Neural cell (in vitro differentiated cells): ENCODE results near the gene NDEL1. TPM values are rescaled to one million over a fixed set of nuclear protein-coding genes. Genes with fewer than 3 reads are reported as not detected.

Source experiments
- H2AFZ ChIP-seq: fragments of 200-600, 300-800 bp; sonication (generic), shearing (Covaris generic); 2 replicates; pipeline ENCODE4 v1.6.0; 2014; ENCODE audit warnings: low read depth, mild to moderate bottlenecking, antibody characterized with exemption, low read length, moderate library complexity
- H3F3A ChIP-seq: fragments of 200-600 bp; shearing (Covaris generic); 2 replicates; pipeline ENCODE4 v1.6.1; 2016; ENCODE audit warnings: mild to moderate bottlenecking, moderate library complexity, mixed read lengths, antibody characterized with exemption, low read length; ENCODE audit not compliant: insufficient read depth, poor library complexity, severe bottlenecking
- H3K27ac ChIP-seq: fragments of 200-600, 300-800 bp; sonication (generic), shearing (Covaris generic); 2 replicates; pipeline ENCODE4 v1.5.1; 2014; ENCODE audit warnings: mild to moderate bottlenecking, low read length, moderate library complexity
- H3K27me3 ChIP-seq: fragments of 300-800, 200-600 bp; sonication (generic), shearing (Covaris generic); 2 replicates; pipeline ENCODE4 v1.6.0; 2014; ENCODE audit warnings: mild to moderate bottlenecking, low read depth, low read length, moderate library complexity; ENCODE audit not compliant: insufficient read depth
- H3K36me3 ChIP-seq: fragments of 300-800, 200-600 bp; sonication (generic), shearing (Covaris generic); 2 replicates; pipeline ENCODE4 v1.5.1; 2014; ENCODE audit warnings: mild to moderate bottlenecking, antibody characterized with exemption, low read length, moderate library complexity; ENCODE audit not compliant: insufficient read depth
- H3K4me2 ChIP-seq: fragments of 300-800, 200-600 bp; sonication (generic), shearing (Covaris generic); 2 replicates; pipeline ENCODE4 v1.6.0; 2014; ENCODE audit warnings: mild to moderate bottlenecking, low read length
- H3K4me3 ChIP-seq: fragments of 300-800, 200-600 bp; sonication (generic), shearing (Covaris generic); 2 replicates; pipeline ENCODE4 v1.5.1; 2014; ENCODE audit warnings: mild to moderate bottlenecking, low read length, moderate library complexity
- H3K79me2 ChIP-seq: fragments of 200-600 bp; shearing (Covaris generic); replicated peaks from 2 replicates; pipeline ENCODE4 v1.6.0; 2014; ENCODE audit warnings: mild to moderate bottlenecking, low read length, moderate library complexity; ENCODE audit not compliant: insufficient read depth
- H3K9ac ChIP-seq: fragments of 300-800, 200-600 bp; sonication (generic), shearing (Covaris generic); 2 replicates; pipeline ENCODE4 v1.6.1; 2016; ENCODE audit warnings: mild to moderate bottlenecking, low read length, mixed read lengths
- H3K9me2 ChIP-seq: fragments of 200-600 bp; shearing (Covaris generic); 2 replicates; pipeline ENCODE4 v1.6.1; 2016; ENCODE audit warnings: mild to moderate bottlenecking, low read length, mixed read lengths; ENCODE audit not compliant: insufficient read depth
- H3K9me3 ChIP-seq: fragments of 200-600, 300-800 bp; sonication (generic), shearing (Covaris generic); 2 replicates; pipeline ENCODE4 v1.6.1; 2016; ENCODE audit warnings: mild to moderate bottlenecking, mixed run types, low read length, moderate library complexity, mixed read lengths
- H4K20me1 ChIP-seq: fragments of 200-600 bp; shearing (Covaris generic); 2 replicates; pipeline ENCODE4 v1.6.1; 2016; ENCODE audit warnings: mild to moderate bottlenecking, mixed run types; ENCODE audit not compliant: insufficient read depth
- EP300 ChIP-seq: fragments of 450-650 bp; conservative IDR thresholded peaks from 2 replicates; pipeline ENCODE4 v1.6.1; 2014; ENCODE audit warnings: antibody characterized with exemption, mild to moderate bottlenecking, moderate library complexity; ENCODE audit not compliant: poor library complexity, severe bottlenecking
- EZH2 ChIP-seq: fragments of 200-600, 300-800 bp; shearing (Covaris generic), sonication (generic); IDR thresholded peaks from 2 replicates; pipeline ENCODE4 v1.6.1; 2014; ENCODE audit warnings: antibody characterized with exemption, low read length, borderline replicate concordance, mild to moderate bottlenecking; ENCODE audit not compliant: insufficient read depth, poor library complexity, severe bottlenecking
- MXI1 ChIP-seq: fragments of 450-650 bp; conservative IDR thresholded peaks from 2 replicates; pipeline ENCODE4 v1.6.1; 2014; ENCODE audit warnings: antibody characterized with exemption, mild to moderate bottlenecking; ENCODE audit not compliant: poor library complexity, severe bottlenecking
- POLR2AphosphoS5 ChIP-seq: IDR thresholded peaks from 2 replicates; pipeline ENCODE4 v1.6.1; 2012
- RAD21 ChIP-seq: fragments of 450-650 bp; conservative IDR thresholded peaks from 2 replicates; pipeline ENCODE4 v1.6.1; 2014; ENCODE audit warnings: antibody characterized with exemption, mild to moderate bottlenecking, moderate library complexity
- SMC3 ChIP-seq: fragments of 450-650 bp; conservative IDR thresholded peaks from 2 replicates; pipeline ENCODE4 v1.6.1; 2014; ENCODE audit warnings: antibody characterized with exemption, mild to moderate bottlenecking, moderate library complexity; ENCODE audit not compliant: poor library complexity
- TAF1 ChIP-seq: IDR thresholded peaks from 2 replicates; pipeline ENCODE4 v1.6.1; 2012; ENCODE audit warnings: low read depth
- polyA plus RNA-seq: library from polyadenylated mRNA; depleted of rRNA; stranded (reverse); fragments of >200 nt; gene quantifications from 2 replicates; pipeline ENCODE4 v1.2.3, GENCODE V29; 2014
- TF ChIP-seq, protein P1 (sequence below): IDR thresholded peaks from 2 replicates; pipeline ENCODE4 v1.6.1; 2012; ENCODE audit warnings: borderline replicate concordance
- TF ChIP-seq, protein P2 (sequence below): fragments of 450-650 bp; IDR thresholded peaks from 2 replicates; pipeline ENCODE4 v1.5.1; 2014; ENCODE audit warnings: antibody characterized with exemption, mild to moderate bottlenecking, moderate library complexity; ENCODE audit not compliant: poor library complexity, severe bottlenecking

Gene NDEL1
- polyA plus RNA-seq, 1 donor from 2014 or later, result 25.7 TPM

DNA sequence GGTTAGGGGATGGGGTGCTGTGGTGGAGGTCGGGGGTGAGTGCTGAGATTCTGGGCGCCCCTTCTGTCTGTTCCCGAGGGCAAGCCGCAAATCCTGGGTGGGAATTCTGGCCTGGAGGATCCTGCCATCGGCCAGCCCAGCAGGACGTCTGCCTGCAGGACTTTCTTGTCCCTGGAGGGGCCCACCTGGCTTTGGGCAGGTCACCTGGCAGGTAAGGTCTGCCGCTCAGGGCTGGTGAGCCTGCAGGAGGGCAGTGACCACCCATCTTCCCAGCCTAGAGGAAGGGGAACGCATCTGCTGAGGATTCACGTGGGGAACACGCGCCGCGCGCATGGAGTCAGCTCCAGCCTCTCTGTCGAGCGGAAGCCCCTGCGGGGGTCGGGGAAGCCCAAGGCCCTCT is 43.4 kb upstream of the NDEL1 start:
- no peak overlapping the region for H3K4me2 ChIP-seq
- H3K9ac ChIP-seq, result no peak overlapping the region
- no peaks in the 10 kb centered on the region for H4K20me1 ChIP-seq
- H3K4me3 ChIP-seq, result no peak overlapping the region
- no peaks in the 10 kb centered on the region for H3K79me2 ChIP-seq
- H3F3A ChIP-seq, result no peaks in the 10 kb centered on the region
- H2AFZ ChIP-seq, result no peak overlapping the region
- H3K27me3 ChIP-seq, result no peaks in the 10 kb centered on the region
- H3K27ac ChIP-seq, result no peak overlapping the region
- no peaks in the 10 kb centered on the region for H3K36me3 ChIP-seq
- no peaks in the 10 kb centered on the region for H3K9me3 ChIP-seq
- TF ChIP-seq MXI1 (no peak), EP300 (no peak), TAF1 (no peak), EZH2 (no peak), POLR2AphosphoS5 (no peak), SMC3 (no peak), RAD21 (no peak)
- TF ChIP-seq, protein P1, sequence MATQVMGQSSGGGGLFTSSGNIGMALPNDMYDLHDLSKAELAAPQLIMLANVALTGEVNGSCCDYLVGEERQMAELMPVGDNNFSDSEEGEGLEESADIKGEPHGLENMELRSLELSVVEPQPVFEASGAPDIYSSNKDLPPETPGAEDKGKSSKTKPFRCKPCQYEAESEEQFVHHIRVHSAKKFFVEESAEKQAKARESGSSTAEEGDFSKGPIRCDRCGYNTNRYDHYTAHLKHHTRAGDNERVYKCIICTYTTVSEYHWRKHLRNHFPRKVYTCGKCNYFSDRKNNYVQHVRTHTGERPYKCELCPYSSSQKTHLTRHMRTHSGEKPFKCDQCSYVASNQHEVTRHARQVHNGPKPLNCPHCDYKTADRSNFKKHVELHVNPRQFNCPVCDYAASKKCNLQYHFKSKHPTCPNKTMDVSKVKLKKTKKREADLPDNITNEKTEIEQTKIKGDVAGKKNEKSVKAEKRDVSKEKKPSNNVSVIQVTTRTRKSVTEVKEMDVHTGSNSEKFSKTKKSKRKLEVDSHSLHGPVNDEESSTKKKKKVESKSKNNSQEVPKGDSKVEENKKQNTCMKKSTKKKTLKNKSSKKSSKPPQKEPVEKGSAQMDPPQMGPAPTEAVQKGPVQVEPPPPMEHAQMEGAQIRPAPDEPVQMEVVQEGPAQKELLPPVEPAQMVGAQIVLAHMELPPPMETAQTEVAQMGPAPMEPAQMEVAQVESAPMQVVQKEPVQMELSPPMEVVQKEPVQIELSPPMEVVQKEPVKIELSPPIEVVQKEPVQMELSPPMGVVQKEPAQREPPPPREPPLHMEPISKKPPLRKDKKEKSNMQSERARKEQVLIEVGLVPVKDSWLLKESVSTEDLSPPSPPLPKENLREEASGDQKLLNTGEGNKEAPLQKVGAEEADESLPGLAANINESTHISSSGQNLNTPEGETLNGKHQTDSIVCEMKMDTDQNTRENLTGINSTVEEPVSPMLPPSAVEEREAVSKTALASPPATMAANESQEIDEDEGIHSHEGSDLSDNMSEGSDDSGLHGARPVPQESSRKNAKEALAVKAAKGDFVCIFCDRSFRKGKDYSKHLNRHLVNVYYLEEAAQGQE, result no peak
- TF ChIP-seq, protein P2, sequence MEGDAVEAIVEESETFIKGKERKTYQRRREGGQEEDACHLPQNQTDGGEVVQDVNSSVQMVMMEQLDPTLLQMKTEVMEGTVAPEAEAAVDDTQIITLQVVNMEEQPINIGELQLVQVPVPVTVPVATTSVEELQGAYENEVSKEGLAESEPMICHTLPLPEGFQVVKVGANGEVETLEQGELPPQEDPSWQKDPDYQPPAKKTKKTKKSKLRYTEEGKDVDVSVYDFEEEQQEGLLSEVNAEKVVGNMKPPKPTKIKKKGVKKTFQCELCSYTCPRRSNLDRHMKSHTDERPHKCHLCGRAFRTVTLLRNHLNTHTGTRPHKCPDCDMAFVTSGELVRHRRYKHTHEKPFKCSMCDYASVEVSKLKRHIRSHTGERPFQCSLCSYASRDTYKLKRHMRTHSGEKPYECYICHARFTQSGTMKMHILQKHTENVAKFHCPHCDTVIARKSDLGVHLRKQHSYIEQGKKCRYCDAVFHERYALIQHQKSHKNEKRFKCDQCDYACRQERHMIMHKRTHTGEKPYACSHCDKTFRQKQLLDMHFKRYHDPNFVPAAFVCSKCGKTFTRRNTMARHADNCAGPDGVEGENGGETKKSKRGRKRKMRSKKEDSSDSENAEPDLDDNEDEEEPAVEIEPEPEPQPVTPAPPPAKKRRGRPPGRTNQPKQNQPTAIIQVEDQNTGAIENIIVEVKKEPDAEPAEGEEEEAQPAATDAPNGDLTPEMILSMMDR, result no peak
- H3K9me2 ChIP-seq, result no peaks in the 10 kb centered on the region

DNA sequence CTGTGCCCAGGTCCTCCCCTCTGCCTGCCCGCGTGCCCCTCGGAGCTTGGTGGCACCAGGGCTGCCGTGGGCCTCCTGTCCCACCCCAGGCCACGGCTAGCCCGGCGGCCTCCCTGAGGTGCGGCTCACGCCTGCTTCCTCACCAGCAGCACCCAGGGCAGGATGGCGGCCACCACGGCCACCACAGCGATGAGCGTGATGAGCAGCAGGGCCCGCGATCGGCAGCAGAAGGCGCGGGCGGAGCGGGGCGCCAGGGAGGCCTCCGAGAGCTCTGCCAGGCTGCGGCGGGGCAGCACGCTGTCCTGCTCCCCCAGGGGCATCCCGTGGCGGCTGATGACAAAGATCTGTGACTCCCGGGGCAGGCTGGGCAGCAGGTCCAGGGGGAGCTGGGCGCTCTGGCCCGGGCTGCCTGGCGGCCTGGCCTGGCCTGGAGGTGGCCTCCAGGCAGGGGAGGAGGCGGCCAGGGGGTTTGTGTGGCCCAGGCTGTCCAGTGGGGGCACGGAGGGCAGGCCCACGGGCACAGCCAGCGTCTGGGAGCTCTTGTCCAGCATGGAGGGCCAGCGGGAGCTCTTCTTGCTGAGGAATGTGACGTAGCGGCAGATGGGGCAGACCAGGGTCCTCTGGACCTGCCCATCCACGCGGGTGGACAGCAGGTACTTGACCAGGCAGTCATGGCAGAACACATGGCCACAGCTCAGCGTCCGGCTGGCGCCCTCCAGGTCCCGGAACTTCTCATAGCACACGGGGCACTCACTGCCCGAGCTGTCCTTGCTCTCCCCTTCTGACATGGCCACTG is 42.8 kb upstream of the NDEL1 start:
- Histone ChIP-seq H3K79me2 (no peaks in the 10 kb centered on the region), H2AFZ (no peak overlapping the region), H3K9me3 (no peaks in the 10 kb centered on the region), H3K9ac (no peak overlapping the region), H3F3A (no peaks in the 10 kb centered on the region), H3K4me3 (no peak overlapping the region), H4K20me1 (no peaks in the 10 kb centered on the region), H3K36me3 (no peaks in the 10 kb centered on the region), H3K4me2 (no peak overlapping the region), H3K27me3 (no peaks in the 10 kb centered on the region), H3K27ac (no peak overlapping the region), H3K9me2 (no peaks in the 10 kb centered on the region)
- TF ChIP-seq RAD21 (no peak), MXI1 (no peak), TAF1 (no peak)
- TF ChIP-seq, protein P1, result no peak
